NCI-H1092 treated with DMSO at 0.1 percent for 48 hours (cell line): Measurements from ENCODE around the gene JSRP1.

Experiments used
- DNase-seq: peaks from one replicate; lab custom pipeline; 2025; lab: John Stamatoyannopoulos, UW

The JSRP1 gene

DNA sequence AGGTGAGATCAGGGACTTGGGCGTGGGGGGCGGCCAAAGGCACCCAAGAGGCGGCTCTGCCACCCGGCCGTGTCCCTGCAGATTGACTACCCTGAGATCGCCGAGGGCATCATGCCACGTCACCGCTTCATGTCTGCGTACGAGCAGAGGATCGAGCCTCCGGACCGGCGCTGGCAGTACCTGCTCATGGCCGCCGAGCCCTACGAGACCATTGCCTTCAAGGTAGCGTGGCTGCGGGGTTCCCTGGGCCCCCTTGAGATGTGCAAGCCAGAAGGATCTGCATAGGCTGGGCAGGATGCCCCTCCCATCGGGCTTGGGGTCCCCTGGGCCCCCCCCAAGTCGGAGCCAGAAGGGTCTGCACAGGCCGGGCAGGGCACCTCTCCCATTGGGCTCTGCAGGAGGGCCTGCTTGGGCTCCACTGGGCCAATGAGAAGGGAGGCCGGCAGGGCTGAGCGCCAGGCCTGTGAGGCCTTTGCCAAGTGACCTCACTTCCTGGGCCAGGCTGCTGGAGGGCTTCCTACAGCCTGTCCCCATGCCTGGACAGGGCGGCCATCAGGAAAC lies 9.3 kb downstream of the JSRP1 start:
- DNase-seq: no peak

DNA sequence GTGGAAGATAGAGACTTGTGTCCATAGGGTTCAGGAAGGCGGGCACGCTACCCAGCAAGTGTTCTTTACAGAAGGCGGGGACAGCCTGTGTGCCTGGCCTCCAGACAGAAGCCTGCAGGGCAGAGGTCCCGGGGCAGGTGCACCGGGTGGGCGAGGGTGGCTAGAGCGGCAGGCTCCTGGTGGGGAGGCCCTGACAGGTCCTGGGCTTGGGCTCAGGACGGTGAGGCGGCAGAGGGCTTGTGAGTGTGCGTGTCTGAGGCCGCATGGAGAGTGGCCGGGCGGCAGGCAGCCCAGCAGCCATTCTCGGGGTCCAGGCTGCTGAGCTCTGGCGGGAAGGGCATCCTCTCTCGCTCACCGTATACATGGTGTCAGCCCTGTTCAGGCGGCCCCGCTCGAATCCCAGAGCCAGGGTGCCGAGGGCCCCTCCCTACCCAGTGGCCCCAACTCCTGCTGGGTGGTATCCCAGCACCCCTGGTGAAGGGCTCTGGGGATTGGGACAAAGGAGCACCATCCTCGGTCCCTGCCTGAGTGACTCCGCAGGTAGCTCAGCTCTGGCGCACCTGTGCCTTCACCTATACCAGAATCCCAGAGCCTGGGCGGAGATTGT lies 10.1 kb downstream of the JSRP1 start:
- DNase-seq: no peak

GRCh38 chr19:2245273-2245672 lies 10.9 kb downstream of the JSRP1 start:
- no peak for DNase-seq

- no peak for DNase-seq
Measured at GRCh38 chr19:2244486-2244885, 11.7 kb downstream of the JSRP1 start.

GRCh38 chr19:2244125-2244411 lies 12.1 kb downstream of the JSRP1 start:
- no peak for DNase-seq

DNA sequence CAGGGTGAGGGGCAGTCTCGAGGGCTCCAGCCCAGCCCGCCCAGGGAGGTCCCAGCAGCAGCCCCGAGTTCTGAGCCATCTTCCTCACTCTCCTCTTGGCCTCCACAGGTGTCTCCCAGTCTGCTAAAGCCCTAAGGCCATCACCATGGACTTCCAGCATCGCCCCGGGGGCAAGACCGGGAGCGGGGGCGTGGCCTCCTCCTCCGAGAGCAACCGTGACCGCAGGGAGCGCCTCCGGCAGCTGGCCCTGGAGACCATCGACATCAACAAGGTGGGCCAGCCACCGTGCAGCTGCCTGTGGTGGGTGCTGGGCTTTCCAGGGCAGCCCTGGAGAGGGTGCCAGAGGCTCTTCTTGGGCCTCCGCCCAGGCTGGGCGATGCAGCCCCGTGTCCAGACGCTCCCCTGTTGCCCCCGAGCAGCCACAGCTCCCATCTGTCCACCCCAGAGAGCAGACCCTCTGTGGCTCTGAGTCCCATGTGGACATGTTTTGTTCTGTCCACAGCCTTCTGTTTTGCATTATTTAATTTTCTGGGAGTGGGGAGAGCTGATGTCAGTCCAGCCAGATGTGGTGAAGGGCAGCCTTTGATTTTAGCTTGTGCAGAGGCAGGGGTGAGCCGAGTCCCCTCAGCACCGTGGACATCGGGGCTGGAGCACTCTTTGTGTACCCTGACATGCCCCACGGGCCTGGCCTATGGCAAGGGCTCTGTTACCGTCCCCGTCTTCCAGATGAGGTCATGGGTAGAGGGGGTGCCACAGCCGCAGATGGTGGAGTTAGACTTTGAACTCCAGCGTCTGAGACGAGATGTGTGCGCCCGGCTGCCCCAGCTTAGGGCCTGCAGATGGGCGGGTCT lies 12.7 kb downstream of the JSRP1 start:
- no peak for DNase-seq

DNA sequence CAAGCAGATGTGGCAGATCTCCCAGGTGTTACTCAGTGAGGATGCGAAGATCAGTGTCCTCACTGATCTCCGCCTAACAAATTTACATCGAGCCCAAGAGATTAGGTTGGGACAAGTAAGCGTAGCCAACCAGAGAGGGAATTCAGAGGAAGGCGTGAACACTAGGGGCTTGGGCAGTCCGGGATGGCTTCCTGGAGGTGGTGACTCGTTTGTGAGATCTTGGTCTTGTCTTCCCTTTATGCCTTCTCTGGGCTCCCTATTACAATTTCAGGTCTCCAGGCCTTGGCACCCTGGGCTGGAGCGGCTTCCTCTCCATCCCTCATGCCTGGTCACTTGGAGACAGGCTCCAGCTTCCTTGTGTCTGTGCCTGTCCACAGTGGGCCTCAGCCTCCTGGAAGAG lies 13.4 kb downstream of the JSRP1 start:
- DNase-seq: no peak

GRCh38 chr19:2242092-2242537 lies 14.1 kb downstream of the JSRP1 start:
- no peak for DNase-seq

- DNase-seq: no peak
Measured at GRCh38 chr19:2240881-2241760, 15.1 kb downstream of the JSRP1 start.

DNA sequence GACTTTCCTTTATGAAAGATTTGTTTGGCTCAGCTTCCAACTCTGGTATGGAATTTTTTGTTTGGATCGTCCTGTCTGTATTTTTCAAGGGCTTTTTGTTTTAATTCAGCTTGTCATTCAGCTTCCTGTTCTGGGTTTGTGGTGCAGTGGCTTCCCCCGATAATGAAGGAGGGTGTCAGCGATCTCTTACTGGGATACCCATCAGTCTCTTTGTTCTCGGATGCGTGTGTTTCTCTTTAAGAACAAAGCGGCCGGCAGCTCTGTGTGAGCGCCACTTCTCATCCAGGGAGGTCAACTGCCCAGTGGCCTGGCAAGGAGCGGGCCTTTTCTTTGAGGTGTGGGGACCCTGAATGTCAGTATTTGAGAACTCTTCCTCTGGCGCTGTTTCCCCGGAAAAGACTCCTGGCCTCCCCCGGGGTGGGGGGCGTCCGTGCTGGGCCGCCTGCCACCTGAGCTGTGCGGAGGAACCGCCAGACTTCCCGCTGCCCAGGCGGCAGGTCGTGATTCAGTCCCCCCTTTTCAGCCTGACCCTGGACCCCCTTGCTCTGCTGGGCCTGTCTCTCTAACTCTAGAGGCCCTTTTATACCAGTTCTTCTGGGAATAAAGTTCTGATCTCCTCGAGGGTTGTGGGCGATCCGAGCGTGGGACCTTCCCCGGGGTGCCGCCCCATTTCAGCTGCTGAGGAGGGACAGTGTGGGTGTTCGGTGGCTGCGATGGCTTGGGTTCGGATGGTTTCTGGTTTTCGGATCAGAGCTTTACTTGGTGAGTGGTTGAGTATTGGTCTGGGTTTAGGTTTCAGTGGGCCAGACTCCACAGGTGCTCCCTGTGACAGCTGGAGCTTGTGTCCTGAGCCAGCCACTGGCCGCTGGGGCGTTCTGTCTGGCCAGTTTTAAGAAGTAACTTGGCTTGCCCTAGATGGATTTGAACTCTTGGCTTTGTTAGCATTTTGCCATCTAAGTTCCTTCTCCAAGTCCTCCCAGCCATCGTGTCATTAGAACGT lies 16.1 kb downstream of the JSRP1 start:
- no peak for DNase-seq

- no peak for DNase-seq
Measured at GRCh38 chr19:2239173-2239572, 17.0 kb downstream of the JSRP1 start.

DNA sequence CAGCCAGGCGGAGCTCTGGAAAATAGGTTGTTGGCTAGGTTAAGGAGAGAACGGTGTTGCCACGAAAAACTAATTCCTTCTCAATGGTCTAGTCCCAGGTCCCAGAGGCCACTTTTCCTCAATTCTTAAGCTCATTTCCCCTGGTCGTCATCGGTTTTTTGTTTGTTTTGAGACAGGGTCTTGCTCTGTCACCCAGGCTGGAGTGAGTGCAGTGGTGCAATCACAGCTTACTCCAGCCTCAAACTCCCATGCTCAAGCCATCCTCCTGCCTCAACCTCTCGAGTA lies 18.4 kb downstream of the JSRP1 start:
- DNase-seq: no peak

DNA sequence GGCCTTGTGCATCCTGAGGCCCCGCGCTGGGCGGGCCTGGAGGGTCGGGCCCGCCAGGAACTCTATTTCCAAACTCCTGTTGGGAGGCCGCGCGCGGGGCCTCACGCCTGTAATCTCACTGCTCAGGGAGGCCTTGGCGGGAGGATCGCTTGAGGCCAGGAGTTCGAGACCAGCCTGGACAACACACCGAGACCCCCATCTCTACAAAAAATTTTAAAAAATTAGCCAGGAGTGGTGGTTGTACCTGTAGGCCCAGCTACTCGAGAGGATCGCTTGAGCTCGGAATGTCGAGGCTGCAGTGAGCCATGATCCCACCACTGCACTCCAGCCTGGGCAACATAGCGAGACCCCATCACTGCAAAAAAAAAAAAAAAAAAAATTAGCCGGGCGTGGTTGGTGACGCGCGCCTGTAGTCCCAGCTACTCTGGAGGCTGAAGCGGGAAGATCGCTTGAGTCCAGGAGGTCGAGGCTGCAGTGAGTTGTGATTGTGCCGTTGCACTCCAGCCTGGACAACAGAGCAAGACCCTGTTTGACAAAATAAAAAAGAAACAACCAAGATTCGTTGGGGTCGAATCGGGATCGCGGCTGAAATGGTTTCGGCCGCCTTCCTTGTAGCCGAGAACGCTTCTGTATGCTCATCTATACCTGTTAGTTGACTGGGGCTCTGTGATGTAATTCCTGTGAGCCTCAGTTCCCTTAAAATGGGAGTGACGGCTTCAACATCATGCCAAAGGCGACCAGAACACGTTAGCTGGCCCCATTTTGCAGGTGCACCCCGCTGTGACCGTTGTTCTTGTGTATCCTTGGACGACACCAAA lies 19.0 kb downstream of the JSRP1 start:
- DNase-seq: no peak

GRCh38 chr19:2236314-2237050 lies 19.7 kb downstream of the JSRP1 start, which contains the start of the genes PLEKHJ1 and SF3A2:
PLEKHJ1 (minus strand) TSS chr19:2236329; CDS start chr19:2236248, 81 bp downstream.
SF3A2 (plus strand) TSS chr19:2236824; CDS start chr19:2243419, 6,595 bp downstream.
- DNase-seq: peak; percentile 98

GRCh38 chr19:2236064-2236313 lies 20.2 kb downstream of the JSRP1 start:
- no peak for DNase-seq

DNA sequence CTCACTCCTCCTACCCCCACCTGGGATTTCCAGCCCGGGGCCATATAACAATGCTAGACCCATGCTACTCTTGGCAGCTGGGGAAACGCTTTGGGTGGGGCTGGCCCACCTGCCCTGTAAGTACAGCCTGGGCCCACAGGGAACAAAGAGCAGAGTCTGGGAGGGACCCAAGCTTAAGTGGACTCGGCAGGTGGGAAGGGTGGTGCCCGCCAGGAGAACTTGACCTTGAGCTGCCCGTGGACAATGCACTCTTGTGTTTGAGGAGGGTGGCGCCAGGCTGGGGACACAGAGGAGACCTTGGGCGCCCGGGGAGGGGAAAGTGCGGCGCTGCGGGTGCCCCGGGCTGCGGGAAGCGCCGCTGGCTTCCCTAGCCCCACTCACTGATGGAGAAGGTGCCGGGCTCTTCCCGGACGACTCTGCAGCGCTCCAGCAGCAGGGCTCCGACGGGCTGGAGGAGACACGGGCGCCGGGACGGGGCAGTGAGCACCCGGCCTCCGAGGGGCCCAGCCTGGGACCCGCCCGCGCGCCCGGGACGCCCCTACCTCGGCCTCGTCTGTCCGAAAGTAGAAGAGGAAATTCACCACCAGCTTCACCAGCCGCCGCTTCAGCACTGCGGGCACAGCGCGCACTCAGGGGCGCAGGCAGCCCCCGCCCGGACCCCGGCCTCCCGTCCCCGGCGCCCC lies 20.7 kb downstream of the JSRP1 start:
- DNase-seq: peak; percentile 62

DNA sequence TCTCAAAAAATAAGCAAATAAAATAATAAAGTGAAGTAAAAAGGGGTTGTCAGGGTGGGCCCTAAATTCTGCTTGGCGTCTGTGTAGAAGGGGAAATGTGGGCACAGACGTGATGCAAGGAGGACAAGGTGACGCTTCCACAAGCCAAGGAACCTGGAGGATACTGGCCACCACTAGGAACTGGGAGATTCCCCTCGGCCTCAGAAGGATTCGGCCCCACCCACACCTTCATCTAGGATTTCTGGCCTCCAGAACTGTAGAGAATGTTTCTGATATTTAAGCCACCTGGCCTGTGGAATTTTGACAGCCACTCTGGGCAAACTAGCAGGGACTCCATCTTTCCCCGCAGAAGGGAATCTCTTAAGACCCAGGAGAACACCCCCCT lies 21.2 kb downstream of the JSRP1 start:
- DNase-seq: no peak

DNA sequence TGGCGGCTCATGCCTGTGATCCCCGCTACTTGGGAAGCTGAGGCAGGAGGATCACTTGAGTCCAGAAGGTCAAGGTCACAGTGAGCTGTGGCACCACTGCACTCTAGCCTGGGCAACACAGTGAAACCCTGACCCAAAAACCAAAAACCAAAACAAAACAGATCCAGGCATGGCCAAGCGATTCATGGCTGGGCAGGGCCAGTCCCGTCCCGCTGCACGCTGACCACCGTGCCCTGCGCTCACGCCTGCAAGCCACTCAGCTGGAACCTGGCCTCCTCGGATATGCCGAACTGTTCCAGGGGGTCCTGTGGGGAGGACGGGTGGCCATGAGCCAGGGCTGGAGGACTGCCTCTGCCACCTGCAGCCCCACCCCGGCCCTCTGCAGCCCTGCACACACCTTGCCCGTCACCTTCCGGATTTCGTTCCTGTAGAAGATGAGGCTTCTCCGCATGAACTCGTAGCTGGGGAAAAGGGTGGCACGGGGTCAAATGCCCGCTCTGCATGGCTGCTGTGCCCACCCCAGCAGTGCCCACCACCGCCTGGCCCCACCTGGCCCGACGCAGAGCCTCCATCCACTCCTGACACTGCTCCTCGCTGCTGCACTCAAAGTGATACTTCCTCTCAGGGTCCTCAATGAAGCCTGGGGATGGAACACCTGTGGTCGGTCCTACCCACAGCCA lies 22.5 kb downstream of the JSRP1 start:
- DNase-seq: no peak
